GM08714 (cell line): ENCODE measurements around the gene RMC1.
"Not testable (repeated sequence)": the region's sequence is repeated elsewhere in the genome, so short reads cannot be mapped to it uniquely, and the experiment has no call there.

Source experiments
- H3K4me3 ChIP-seq: fragments of 200-500 bp; sonication (Bioruptor generic); 2 replicates; pipeline ENCODE4 v1.5.1; 2014; ENCODE audit warnings: mild to moderate bottlenecking, low read length, inconsistent platforms
- ZNF274 ChIP-seq: IDR thresholded peaks from 2 replicates; pipeline ENCODE4 v1.6.1; 2012; ENCODE audit warnings: mild to moderate bottlenecking, low read depth, low read length

The RMC1 gene

GRCh38 chr18:23573020-23573419 lies 69.7 kb downstream of the RMC1 start:
- H3K4me3 ChIP-seq = no peak overlapping the region
- no peak for TF ChIP-seq ZNF274

DNA sequence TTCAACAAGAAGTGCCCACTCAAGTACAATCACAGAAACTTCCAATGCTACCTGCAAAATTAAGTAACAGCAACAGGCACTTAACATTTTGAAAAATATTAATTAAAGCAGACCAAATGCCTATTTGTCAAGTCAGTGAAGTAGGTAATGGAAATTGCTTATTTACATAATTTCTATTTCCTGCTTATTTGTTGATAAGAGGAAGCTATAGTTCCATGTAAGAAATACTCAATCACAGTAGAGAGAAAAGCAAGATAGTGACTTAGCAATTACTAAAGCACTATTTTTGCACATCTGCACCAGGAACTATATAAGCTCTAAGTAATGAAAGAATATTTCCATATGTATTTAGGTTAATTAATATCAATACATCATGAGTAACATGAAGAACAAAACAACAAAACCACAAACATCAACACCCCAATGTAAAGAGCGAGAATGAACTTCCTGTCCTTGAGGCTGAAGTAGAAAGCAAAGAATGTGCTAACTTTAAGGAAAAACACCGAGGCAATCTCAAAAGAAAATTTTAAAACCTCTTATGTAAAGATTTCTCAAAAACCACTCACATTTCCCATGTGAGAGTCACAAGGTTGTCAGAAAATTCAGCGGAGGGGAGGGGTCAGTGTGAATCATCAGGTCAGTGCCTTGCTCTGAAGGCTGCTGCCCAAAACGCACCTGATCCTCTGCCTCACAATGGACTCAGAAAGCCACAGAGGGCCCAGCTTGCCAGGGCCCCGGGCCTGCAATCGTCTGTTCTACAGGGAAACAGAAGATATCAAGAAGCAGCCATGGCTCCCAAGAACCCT lies 70.5 kb downstream of the RMC1 start:
- no peak overlapping the region for H3K4me3 ChIP-seq

DNA sequence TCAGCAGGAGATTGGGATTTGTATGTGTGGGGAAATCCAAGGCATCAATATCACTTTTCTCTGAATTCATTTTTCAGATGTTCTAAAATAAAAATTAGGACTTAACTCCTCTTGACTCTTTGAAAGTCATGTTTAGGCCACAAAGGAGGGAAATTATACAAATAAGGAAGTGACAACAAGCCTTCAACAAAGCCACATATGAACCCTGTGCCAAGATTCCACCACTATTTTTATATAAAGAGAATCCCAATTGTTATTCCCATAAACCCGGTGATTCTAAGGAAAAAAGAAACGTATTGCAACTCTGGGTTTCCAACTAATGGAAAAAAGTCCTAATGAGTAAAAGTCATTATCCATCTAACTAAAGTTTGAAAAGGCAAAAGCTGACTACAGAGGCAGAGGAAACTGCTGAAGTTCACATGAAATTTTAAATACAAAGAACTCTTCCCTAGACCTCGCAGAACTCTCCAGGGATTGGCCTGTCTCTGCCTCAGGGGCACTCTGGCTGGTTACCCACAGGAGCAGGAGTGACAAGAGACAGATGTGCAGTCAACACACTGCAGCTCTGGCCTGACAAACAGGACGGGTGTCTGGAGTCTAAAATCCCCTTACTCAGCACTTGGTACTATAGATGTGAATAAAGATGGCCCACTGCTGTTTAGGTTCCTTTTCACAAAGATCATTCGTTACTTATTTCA lies 71.4 kb downstream of the RMC1 start:
- no peak for TF ChIP-seq ZNF274

More for the DNA sequence above, 70.5 kb downstream of the RMC1 start:
- no peak for TF ChIP-seq ZNF274

DNA sequence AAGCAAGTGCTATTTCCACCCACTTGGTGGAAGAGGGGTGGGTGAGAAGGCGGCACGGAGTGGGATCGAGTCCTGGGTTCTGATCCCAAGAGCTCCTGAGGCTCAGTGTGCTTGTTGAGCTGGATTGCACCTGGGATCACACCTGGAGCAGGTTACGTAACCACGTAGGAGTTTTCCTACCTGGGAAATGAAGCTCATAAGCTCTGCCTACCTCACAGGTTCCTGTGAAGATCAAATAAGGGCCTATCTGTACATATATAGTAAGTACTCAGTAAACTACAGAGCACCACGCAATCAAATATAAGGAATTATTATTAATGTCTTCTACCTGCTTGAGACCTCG lies 72.0 kb downstream of the RMC1 start:
- no peak for TF ChIP-seq ZNF274
- no peak overlapping the region for H3K4me3 ChIP-seq

More for the DNA sequence above, 71.4 kb downstream of the RMC1 start:
- H3K4me3 ChIP-seq = no peak overlapping the region

DNA sequence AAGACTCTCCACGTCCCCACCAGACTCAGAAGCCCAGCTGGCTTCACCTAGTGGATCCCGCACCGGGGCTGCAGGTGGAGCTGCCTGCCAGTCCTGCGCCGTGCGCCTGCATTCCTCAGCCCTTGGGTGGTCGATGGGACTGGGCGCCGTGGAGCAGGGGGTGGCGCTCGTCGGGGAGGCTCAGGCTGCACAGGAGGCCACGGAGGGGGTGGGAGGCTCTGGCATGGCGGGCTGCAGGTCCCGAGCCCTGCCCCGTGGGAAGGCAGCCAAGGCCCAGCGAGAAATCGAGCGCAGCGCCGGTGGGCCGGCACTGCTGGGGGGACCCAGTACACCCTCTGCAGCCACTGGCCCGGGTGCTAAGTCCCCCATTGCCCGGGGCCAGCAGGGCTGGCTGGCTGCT lies 74.2 kb downstream of the RMC1 start:
- not testable (repeated sequence) for H3K4me3 ChIP-seq

DNA sequence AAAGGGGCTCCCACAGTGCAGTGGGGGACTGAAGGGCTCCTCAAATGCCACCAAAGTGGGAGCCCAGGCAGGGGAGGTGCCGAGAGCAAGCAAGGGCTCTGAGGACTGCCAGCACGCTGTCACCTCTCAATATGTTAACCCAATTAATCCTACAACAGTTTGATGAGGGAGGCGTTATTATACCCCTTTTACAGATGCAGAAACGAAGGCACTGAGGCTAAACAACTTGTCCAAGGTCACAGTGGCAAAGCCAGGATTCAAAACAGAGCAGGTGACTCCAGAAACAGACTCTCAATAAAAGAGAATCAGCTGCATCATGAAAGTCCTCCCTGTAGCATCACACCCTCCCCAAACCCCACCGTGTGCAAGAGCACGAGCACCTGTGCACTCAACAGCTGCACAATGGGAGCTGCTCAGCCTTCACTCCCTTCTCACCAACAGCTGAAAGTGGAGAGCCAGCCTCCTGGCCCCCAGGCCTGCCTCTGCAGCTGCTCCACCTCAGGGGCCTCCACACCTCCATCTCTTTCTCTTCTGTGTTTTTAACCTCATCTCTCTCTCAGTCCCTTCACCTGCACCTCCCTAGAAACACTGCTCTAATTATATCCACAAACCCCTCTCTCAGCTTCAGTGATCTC lies 74.9 kb downstream of the RMC1 start:
- no peak for TF ChIP-seq ZNF274
- H3K4me3 ChIP-seq = no peak overlapping the region

GRCh38 chr18:23578891-23579653 lies 75.8 kb downstream of the RMC1 start:
- TF ChIP-seq ZNF274 = no peak
- no peak overlapping the region for H3K4me3 ChIP-seq

- TF ChIP-seq ZNF274 = no peak
- H3K4me3 ChIP-seq = no peak overlapping the region
Measured at GRCh38 chr18:23580677-23581367, 77.5 kb downstream of the RMC1 start.
